GM21423 (cell line): Measurements from ENCODE around the gene LYZ.

Experiments used
- ATAC-seq: cut with Tn5 transposase; IDR thresholded peaks from one replicate; pipeline ENCODE4 v1.9.1; 2021; ENCODE audit warnings: mild to moderate bottlenecking, moderate library complexity; ENCODE audit not compliant: unreplicated experiment

LYZ gene

GRCh38 chr12:69338120-69338859 lies 9.9 kb upstream of the LYZ start:
- ATAC-seq = no peak

GRCh38 chr12:69338936-69339335 lies 9.2 kb upstream of the LYZ start:
- no peak for ATAC-seq

- ATAC-seq = no peak
Measured at GRCh38 chr12:69339999-69340398, 8.2 kb upstream of the LYZ start.

- ATAC-seq = no peak
Measured at GRCh38 chr12:69341328-69341727, 6.9 kb upstream of the LYZ start.

- no peak for ATAC-seq
Measured at GRCh38 chr12:69342421-69342820, 5.8 kb upstream of the LYZ start.

- ATAC-seq = no peak
Measured at GRCh38 chr12:69343357-69343756, 4.8 kb upstream of the LYZ start.

- no peak for ATAC-seq
Measured at GRCh38 chr12:69343885-69344612, 4.1 kb upstream of the LYZ start.

GRCh38 chr12:69345077-69345476 lies 3.1 kb upstream of the LYZ start:
- ATAC-seq = no peak

GRCh38 chr12:69345742-69346141 lies 2.4 kb upstream of the LYZ start:
- ATAC-seq = no peak

GRCh38 chr12:69350002-69350626 lies 1.9 kb downstream of the LYZ start:
- no peak for ATAC-seq

- no peak for ATAC-seq
Measured at GRCh38 chr12:69350777-69351176, 2.6 kb downstream of the LYZ start.

- ATAC-seq = no peak
Measured at GRCh38 chr12:69351462-69352236, 3.5 kb downstream of the LYZ start.

GRCh38 chr12:69352904-69353303 lies 4.7 kb downstream of the LYZ start:
- no peak for ATAC-seq

GRCh38 chr12:69354172-69354555 lies 6.0 kb downstream of the LYZ start:
- no peak for ATAC-seq

GRCh38 chr12:69354556-69355187 lies 6.5 kb downstream of the LYZ start:
- ATAC-seq = no peak

- ATAC-seq = no peak
Measured at GRCh38 chr12:69355363-69356028, 7.3 kb downstream of the LYZ start.

- ATAC-seq = peak; percentile 80
Measured at GRCh38 chr12:69359531-69360347, 11.6 kb downstream of the LYZ start, which contains the start of gene YEATS4. YEATS4 (plus strand) TSS chr12:69359743; CDS start chr12:69359973, 230 bp downstream.

GRCh38 chr12:69360348-69360672 lies 12.1 kb downstream of the LYZ start:
- ATAC-seq = no peak

GRCh38 chr12:69366796-69367195 lies 18.6 kb downstream of the LYZ start:
- ATAC-seq = no peak
